Panc1 (cell line): Measurements from ENCODE around the gene UBE3B. TPM values are rescaled to one million over a fixed set of nuclear protein-coding genes. Genes with fewer than 3 reads are reported as not detected.
"Not testable (repeated sequence)": the region's sequence is repeated elsewhere in the genome, so short reads cannot be mapped to it uniquely, and the experiment has no call there.

ENCODE experiments used
- ATAC-seq: fragments of 200-7000 bp; cut with Tn5 transposase; 2 replicates; pipeline ENCODE4 v1.9.1; 2020; ENCODE audit warnings: mild to moderate bottlenecking, moderate library complexity
- Bru-seq: library from RNA; stranded (reverse); fragments of 400-500 nt; gene quantifications from one replicate; lab custom pipeline; 2021; lab: Mats Ljungman, UMichigan
- BruChase-seq, 2 experiments: library from RNA; stranded (reverse); fragments of 400-500 nt; gene quantifications; one replicate each; lab custom pipeline; 2021; lab: Mats Ljungman, UMichigan
- BruUV-seq: library from RNA; stranded (reverse); fragments of 400-500 nt; replicated peaks from 2 replicates; lab custom pipeline; 2021; lab: Mats Ljungman, UMichigan
- CTCF ChIA-PET: fragments of 300-600 bp; sonication (Branson Sonifier 250); formaldehyde crosslinking; loops from one replicate; lab custom pipeline; 2022; ENCODE audit warnings: antibody characterized with exemption; lab: Charles Lee
- POLR2A ChIA-PET: fragments of 300-600 bp; sonication (Branson Sonifier 250); formaldehyde crosslinking; loops from one replicate; lab custom pipeline; 2022; ENCODE audit warnings: antibody characterized with exemption; lab: Charles Lee
- DNase-seq: peaks from one replicate; pipeline ENCODE4 v3.0.0-alpha.2; 2010; ENCODE audit warnings: low read depth, low spot score
- H3K27ac ChIP-seq: 2 replicates; pipeline ENCODE4 v1.5.1; 2011; ENCODE audit warnings: mild to moderate bottlenecking, low read length, inconsistent platforms
- H3K27me3 ChIP-seq: fragments of 200-500 bp; sonication (Bioruptor generic); 2 replicates; pipeline ENCODE4 v1.6.0; 2014; ENCODE audit warnings: low read length, inconsistent platforms; ENCODE audit not compliant: control insufficient read depth, insufficient read depth
- H3K36me3 ChIP-seq: fragments of 200-500 bp; sonication (Bioruptor generic); 2 replicates; pipeline ENCODE4 v1.5.1; 2014; ENCODE audit warnings: inconsistent platforms, mild to moderate bottlenecking, low read length, moderate library complexity; ENCODE audit not compliant: control insufficient read depth, insufficient read depth
- H3K4me1 ChIP-seq: 2 replicates; pipeline ENCODE4 v1.5.1; 2011; ENCODE audit warnings: inconsistent platforms, mild to moderate bottlenecking, low read length, moderate library complexity; ENCODE audit not compliant: control insufficient read depth, insufficient read depth
- H3K4me3 ChIP-seq, 2 experiments: 2 replicates each; pipeline ENCODE4 v1.5.1; 2011 to 2012; ENCODE audit warnings: low read depth in 2 of 2, low read length in 2 of 2, mild to moderate bottlenecking in 2 of 2, inconsistent platforms in 1 of 2, moderate library complexity in 1 of 2
- H3K9me3 ChIP-seq: fragments of 200-500 bp; sonication (Bioruptor generic); 2 replicates; pipeline ENCODE4 v1.5.1; 2014; ENCODE audit warnings: low read depth, mild to moderate bottlenecking, inconsistent platforms, low read length, moderate library complexity; ENCODE audit not compliant: control insufficient read depth, insufficient read depth
- CTCF ChIP-seq: fragments of 450-650 bp; IDR thresholded peaks from 2 replicates; pipeline ENCODE4 v1.5.1; 2017; ENCODE audit warnings: mild to moderate bottlenecking
- POLR2AphosphoS5 ChIP-seq: IDR thresholded peaks from 2 replicates; pipeline ENCODE4 v1.6.1; 2012; ENCODE audit warnings: mild to moderate bottlenecking, low read depth, low read length, moderate library complexity
- REST ChIP-seq, 2 experiments: IDR thresholded peaks; 2 replicates each; pipeline ENCODE4 v1.6.1; 2011 to 2012; ENCODE audit warnings: low read depth in 2 of 2, control low read depth in 1 of 2, low read length in 1 of 2, mild to moderate bottlenecking in 1 of 2, moderate library complexity in 1 of 2; ENCODE audit not compliant: insufficient read depth in 1 of 2
- SIN3A ChIP-seq: IDR thresholded peaks from 2 replicates; pipeline ENCODE4 v1.6.1; 2012; ENCODE audit warnings: low read depth, mild to moderate bottlenecking, low read length, moderate library complexity, borderline replicate concordance; ENCODE audit not compliant: insufficient read depth
- TCF7L2 ChIP-seq: IDR thresholded peaks from 2 replicates; pipeline ENCODE4 v1.6.1; 2011; ENCODE audit warnings: mild to moderate bottlenecking, low read depth, low read length, inconsistent platforms
- in situ Hi-C: cut with HindIII; loops from 2 replicates; pipeline ENCODE4 v1.10.0; 2016; ENCODE audit warnings: low sequenced_read_pairs, low pct_unique_long_range_greater_than_20kb
- intact Hi-C: fragments of 100-400 bp; cut with micrococcal nuclease; formaldehyde crosslinking; loops from one replicate; pipeline ENCODE4 v1.10.0; 2022; ENCODE audit not compliant: unreplicated experiment
- long read RNA-seq: library from polyadenylated mRNA; unstranded; transcript quantifications from one replicate; pipeline ENCODE4 v2.0.0, GENCODE V29; 2021; ENCODE audit not compliant: unreplicated experiment
- polyA plus RNA-seq: library from polyadenylated mRNA; unstranded; fragments of >200 nt; gene quantifications from one replicate; pipeline ENCODE4 v1.2.1, GENCODE V29; 2012; ENCODE audit warnings: missing spikeins; ENCODE audit not compliant: insufficient read length
- total RNA-seq: library from RNA; stranded (reverse); gene quantifications from one replicate; pipeline ENCODE4 v1.2.1, GENCODE V29; 2021; ENCODE audit not compliant: unreplicated experiment

Gene UBE3B
- total RNA-seq, result 38.9 TPM
- polyA plus RNA-seq, result 29.0 TPM
- percentile 64 among the genes with signal in this experiment for Bru-seq, nascent RNA
- BruChase-seq, experiment 1, labeled RNA remaining after a 2-hour chase, result percentile 68 among the genes with signal in this experiment
- percentile 74 among the genes with signal in this experiment for BruChase-seq, experiment 2, labeled RNA remaining after a 6-hour chase
- long read RNA-seq, full-length matches to known transcripts, result 13 of 53 reads
- long read RNA-seq, partial matches to known transcripts, result 13 of 53 reads
- long read RNA-seq, other reads (novel, unspliced or antisense), result 27 of 53 reads

- in situ Hi-C loops, result no loop called here
- no TSS peak for BruUV-seq
- ChIA-PET CTCF (interaction anchor here (1.3 kb wide), 1 partner anchor 49 kb away, joined by 4 read pairs; no protein-coding TSS in a partner anchor), POLR2A (no interaction called here)
- Histone ChIP-seq H3K27ac (peak within 1 kb of the TSS; percentile 95), H3K36me3 (no peaks in the 10 kb centered on the region; the same call in 1 of the 2 replicates), H3K27me3 (no peaks in the 10 kb centered on the region), H3K4me1 (peaks cover 21% of the 10 kb centered on the region), H3K9me3 (no peaks in the 10 kb centered on the region), H3K4me3 (peak within 1 kb of the TSS; percentile 85 to 93)
- intact Hi-C loops, result no loop called here
- DNase-seq, result peak; percentile 22
- ATAC-seq, result peak; percentile 99
- TF ChIP-seq POLR2AphosphoS5 (peak; percentile 74), SIN3A (0 out of 2 replicates have a peak, but pooled peaks have one; percentile 44), REST (IDR thresholded peaks at IDR 0.05; ENCODE audit: insufficient read depth in 1 of 2, low read depth in 2 of 2, low read length in 1 of 2) (peak in 1 of 2 experiments; percentile 28; a peak in 1 of 4 replicates), TCF7L2 (no peak)
Observed at GRCh38 chr12:109477185-109477962, at the start of gene UBE3B, which contains the start of gene KCTD10. Gene UBE3B, plus strand, starts transcription at chr12:109477634. Its CDS starts 5,918 bp downstream, at chr12:109483552. Gene KCTD10, minus strand, starts transcription at chr12:109477300. Its CDS starts 38 bp downstream, at chr12:109477262.

GRCh38 chr12:109428037-109428629 lies 49.3 kb upstream of the UBE3B start:
- BruUV-seq, result no TSS peak
- Histone ChIP-seq H3K27me3 (no peaks in the 10 kb centered on the region), H3K36me3 (no peaks in the 10 kb centered on the region), H3K4me1 (no peaks in the 10 kb centered on the region), H3K4me3 (no peak overlapping the region), H3K9me3 (no peaks in the 10 kb centered on the region), H3K27ac (no peak overlapping the region)
- in situ Hi-C loops (no loop called here), intact Hi-C loops (no loop called here)
- TF ChIP-seq SIN3A (no peak), CTCF (peak; percentile 98)
- ATAC-seq (peak; percentile 93), DNase-seq (peak; percentile 42)
- ChIA-PET CTCF (interaction anchor here (0.5 to 0.8 kb wide), 13 partner anchors 23 to 595 kb away, joined by 3 to 8 read pairs (median 4); partner anchors contain the start of genes KCTD10 and UBE3B), POLR2A (no interaction called here)

GRCh38 chr12:109428804-109429203 lies 48.6 kb upstream of the UBE3B start:
- H3K27ac ChIP-seq, DNase-seq, H3K9me3 ChIP-seq, H3K4me1 ChIP-seq, H3K4me3 ChIP-seq, ATAC-seq, intact Hi-C loops, H3K27me3 ChIP-seq, BruUV-seq, H3K36me3 ChIP-seq, POLR2A ChIA-PET, CTCF ChIA-PET, in situ Hi-C loops: not testable (repeated sequence)
